COR-L47 (cell line): ENCODE results near the gene UFSP1.
A peak's percentile ranks its signal among the peaks of the same experiment; 100 is the strongest.

Experiments
- DNase-seq: peaks from one replicate; lab custom pipeline; 2025; lab: John Stamatoyannopoulos, UW

The UFSP1 gene

DNA sequence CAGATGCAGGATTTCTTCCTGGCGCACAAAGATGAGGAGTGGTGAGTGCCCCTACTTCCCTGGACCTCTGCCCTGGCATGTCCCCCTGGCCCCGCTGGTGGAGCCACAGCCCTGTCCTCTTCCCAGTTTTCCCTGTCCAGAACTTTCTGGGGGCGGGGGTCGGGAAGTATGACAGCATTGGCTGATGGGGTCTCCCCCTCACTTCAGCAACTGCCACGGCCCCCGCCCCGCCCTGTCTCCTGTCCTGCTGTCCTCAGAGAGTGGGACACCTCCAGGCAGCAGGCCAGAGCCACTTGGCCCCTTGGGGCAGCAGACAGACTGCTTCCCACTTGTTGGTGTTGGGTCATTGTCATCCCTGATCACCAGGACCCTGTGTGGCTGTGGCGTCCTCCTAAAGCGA, 7.3 kb downstream of the UFSP1 start:
- DNase-seq, result no peak

DNA sequence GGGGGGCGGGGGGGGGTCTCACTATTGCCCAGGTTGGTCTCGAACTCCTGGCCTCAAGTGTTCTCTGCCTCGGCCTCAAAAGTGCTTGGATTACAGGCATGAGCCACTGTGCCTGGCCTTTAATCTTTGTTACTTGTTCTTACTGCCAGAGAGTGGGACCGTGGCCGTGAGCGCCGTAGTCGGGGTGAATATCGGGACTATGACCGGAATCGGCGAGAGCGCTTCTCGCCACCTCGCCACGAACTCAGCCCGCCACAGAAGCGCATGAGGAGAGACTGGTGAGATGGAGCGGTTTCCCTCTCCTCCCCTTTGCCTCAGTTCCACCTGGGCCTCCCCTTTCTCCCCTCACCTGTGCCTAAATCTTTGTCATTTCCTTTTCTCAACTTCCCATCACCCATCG, 8.4 kb downstream of the UFSP1 start:
- DNase-seq, result no peak

- no peak for DNase-seq
Observed at GRCh38 chr7:100880645-100881044, 8.9 kb downstream of the UFSP1 start.

DNA sequence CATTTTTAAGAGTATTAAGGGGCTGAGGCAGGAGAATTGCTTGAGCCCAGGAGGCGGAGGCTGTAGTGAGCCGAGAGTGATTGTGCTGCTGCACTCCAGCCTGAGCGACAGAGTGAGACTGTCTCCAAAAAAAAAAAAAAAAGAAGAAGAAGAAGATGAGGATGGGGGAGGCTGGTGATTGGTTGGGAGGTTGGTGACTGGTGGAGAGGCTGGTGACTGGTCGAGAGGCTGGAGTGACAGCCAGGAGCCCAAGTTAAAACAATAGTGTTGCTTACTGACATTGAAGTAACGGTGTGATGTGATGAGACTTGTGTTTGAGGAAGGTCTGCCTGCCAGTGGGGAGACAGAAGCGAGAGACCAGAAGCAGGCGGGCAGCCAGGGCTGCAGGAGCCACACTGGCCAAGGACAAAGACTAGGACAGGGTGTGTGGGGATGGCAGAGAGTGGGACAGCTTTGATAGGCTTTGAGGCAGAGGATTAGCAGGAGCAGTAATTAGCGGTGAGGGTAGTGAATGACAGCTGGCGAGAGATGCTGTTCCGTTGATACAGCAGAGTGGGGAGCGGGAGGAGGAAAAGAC, 9.7 kb downstream of the UFSP1 start:
- no peak for DNase-seq

- DNase-seq, result no peak
Observed at GRCh38 chr7:100878685-100879084, 10.8 kb downstream of the UFSP1 start.

- DNase-seq, result no peak
Observed at GRCh38 chr7:100878013-100878412, 11.5 kb downstream of the UFSP1 start.

DNA sequence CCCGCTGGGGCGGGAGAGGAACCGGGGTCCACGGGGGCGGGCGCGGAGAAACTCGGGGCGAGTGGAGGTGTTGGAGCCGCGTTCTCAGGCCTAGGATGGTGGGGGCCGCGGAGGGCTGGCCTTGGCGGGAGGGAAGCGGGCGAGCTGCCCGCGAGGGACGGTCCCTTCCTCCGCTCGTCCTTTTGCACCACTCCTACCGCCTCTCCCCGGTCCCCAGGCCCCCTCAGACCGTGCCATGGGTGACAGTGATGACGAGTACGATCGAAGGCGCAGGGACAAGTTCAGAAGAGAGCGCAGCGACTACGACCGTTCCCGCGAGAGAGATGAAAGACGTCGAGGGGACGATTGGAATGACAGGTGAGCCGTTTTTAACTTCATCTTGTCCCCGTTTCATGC, 14.2 kb downstream of the UFSP1 start:
- no peak for DNase-seq

- peak; percentile 99 for DNase-seq
Observed at GRCh38 chr7:100874577-100875355, 14.7 kb downstream of the UFSP1 start, which contains the start of gene SRRT. SRRT (plus strand) TSS chr7:100875103; CDS start chr7:100875591, 488 bp downstream.

GRCh38 chr7:100874300-100874576, 15.3 kb downstream of the UFSP1 start:
- DNase-seq, result no peak

DNA sequence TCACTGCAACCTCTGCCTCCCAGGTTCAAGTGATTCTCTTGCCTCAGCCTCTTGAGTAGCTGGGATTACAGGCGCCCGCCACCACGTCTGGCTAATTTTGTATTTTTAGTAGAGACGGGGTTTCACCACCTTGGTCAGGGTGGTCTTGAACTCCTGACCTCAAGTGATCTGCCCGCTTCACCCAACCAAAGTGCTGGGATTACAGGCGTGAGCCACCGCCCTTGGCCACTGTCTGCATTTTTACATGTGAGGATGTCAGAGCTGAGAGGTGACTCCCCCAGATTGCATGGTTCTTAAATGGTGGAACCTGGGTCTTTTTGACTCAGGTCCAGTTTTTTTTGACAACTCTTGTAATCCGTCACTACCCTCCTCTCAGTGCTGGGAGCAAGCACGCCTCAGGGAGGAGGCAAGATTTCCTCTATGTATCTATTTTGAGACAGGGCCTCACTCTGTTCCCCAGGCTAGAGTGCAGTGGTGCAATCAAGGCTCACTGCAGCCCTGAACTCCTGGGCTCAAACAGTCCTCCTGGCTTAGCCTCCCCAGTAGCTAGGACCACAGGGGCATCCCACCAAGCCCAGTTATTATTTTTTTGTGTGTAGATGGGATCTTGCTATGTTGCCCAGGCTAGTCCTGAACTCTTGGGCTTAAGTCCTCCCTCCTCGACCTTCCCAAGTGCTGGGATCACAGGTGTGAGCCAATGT, 15.8 kb downstream of the UFSP1 start:
- no peak for DNase-seq

DNA sequence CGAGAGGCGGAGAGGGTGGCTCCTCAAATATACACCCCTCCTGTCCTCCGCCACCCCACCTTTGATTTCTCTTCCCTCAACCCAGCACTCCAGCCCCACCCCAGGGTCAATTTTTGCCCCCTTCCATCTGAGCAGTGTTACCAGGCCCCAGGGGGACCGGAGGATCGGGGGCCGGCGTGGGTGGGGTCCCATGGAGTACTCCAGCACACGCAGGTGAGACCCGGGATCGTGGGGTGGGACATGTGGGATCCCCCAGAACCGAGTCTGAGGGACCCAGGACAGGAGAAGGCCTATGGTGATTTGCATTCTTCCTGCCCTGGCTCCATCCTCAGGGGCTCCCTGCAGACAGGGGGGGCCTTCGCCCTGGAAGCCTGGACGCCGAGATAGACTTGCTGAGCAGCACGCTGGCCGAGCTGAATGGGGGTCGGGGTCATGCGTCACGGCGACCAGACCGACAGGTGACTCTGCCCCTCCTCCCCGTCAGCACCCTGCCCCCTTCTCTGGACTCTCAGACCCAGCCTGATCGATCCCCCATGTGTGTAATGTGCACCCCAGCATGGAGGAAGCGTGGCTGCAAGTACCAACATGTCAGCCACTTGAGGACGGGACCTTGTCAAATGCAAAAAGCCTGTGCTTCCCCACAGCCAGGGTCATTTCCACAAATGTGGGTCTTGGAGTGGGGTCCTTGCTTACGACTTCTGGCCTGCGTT, 21.6 kb downstream of the UFSP1 start:
- DNase-seq, result no peak

GRCh38 chr7:100867040-100867775, 22.3 kb downstream of the UFSP1 start, which contains the start of gene TRIP6:
TRIP6 (plus strand) TSS chr7:100867387; CDS start chr7:100867498, 111 bp downstream.
- DNase-seq, result no peak

DNA sequence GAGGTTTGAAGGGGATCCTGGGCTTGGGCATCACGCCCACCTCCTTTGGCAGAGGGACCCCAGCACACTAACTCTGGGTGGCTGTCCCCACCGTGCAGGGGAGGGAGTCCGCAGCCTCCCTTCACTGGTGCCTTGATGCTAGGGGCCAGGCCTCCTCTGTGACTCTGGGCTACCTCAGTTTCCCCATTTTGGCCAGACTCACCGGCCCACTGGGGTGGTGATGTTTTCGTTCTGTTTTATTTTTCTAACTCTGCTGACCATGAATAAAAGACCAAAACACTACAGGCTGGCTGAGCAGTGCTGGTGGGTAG, 22.8 kb downstream of the UFSP1 start:
- DNase-seq, result no peak

DNA sequence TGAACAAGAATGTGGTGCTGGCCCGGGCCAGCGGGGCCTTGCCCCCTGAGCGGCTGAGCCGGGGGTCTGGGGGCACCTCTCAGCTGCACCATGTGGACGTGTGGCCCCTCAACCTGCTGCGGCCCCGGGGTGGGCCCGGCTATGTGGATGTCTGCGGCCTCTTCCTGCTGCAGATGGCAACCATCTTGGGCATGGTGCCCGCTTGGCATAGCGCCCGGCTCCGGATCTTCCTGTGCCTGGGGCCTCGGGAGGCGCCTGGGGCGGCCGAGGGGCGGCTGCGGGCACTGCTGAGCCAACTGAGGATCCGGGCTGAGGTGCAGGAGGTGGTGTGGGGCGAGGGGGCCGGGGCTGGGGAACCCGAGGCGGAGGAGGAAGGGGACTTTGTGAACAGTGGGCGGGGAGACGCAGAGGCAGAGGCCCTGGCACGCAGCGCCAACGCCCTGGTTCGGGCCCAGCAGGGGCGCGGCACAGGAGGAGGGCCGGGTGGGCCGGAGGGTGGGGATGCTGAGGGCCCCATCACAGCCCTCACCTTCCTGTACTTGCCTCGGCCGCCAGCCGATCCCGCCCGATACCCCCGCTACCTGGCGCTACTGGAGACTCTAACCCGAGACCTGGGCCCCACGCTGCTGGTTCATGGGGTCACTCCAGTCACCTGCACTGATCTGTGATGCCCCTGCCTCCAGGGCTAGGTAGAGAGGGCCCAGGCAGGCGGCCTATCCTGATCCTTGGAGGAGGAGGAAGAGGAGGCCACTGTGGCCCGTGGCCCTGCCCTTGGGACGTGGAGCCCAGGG, 23.4 kb downstream of the UFSP1 start:
- DNase-seq, result peak; percentile 41

- no peak for DNase-seq
Observed at GRCh38 chr7:100865372-100865911, 24.1 kb downstream of the UFSP1 start.

DNA sequence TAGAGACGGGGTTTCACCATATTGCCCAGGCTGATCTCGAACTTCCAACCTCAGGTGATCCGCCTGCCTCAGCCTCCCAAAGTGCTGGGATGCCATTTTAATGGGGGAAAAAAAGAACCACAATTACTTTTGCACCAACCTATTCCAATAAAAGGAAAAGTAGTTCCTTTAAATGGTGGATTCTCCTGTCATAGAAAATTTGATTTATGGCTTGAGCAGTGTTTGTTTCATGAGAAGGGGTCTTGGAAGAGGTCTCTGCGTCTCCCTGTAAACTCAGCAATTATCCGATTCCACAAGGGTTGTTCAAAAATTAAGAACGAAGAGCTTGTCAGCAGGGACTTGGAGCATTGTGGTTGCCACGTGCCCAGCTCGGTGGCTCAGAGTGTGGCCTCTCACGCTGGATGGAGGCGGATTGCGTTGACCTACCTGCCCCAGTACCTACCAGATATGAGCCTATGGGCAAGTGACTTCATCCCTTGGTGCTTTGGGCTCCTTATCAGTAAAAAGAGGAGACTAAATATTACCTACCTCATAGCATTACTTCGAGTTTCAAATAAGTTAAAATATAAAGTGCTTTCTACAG, 25.2 kb downstream of the UFSP1 start:
- DNase-seq, result no peak

DNA sequence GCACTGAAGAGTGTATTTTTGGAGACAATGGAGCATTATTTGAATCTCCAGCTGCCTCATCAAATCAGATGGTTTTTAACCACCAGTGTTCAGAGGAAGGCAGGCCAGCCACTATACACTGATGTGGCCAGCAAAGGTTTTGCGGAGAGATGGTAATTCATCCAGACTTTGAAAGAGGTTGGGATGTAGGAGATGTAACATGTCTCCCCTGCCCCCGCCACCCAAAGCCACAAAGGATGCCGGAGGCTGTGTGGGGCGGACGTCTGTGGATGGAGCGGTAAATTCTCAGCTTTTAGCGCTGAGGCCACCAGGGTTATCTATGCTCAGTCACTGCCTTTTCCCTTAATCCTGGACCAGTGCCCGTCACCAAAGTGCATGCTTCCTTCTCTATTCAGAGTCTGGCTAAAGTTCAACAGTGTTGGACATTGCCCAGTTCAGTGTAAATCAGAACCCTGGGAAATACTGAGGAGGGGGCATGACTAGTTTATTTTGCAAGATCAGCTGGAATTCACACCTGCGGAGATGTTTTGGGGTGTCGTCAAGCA, 26.0 kb downstream of the UFSP1 start:
- DNase-seq, result no peak

DNA sequence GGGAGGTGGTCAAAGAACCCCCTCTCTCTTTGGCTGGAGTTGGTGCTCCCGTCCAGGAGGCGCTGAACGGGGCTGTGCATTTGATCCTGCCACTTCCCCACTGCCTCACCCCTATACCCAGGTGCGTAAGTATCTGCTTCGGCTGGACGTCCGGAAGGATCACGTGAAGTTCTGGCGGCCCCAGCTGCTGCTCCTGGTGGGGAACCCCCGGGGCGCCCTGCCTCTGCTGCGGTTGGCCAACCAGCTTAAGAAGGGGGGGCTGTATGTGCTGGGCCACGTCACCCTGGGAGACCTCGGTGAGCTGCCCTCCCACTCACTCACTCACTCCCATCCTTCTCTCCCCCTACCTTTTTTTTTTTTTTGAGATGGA, 27.9 kb downstream of the UFSP1 start:
- no peak for DNase-seq

GRCh38 chr7:100860702-100861615, 28.6 kb downstream of the UFSP1 start:
- no peak for DNase-seq
